Vagina (tissue), 2 donors: ENCODE data around the gene PLEKHD1.

Experiments used
- POLR2A ChIP-seq, 2 donors: fragments of 450-650 bp; IDR thresholded peaks; one replicate each; pipeline ENCODE4 v1.6.1; 2017; ENCODE audit warnings: antibody characterized with exemption in 2 of 2, mild to moderate bottlenecking in 2 of 2, moderate library complexity in 2 of 2
- POLR2AphosphoS5 ChIP-seq, 2 donors: sonication (generic); formaldehyde crosslinking; IDR thresholded peaks; one replicate each; pipeline ENCODE4 v1.9.0; 2017; ENCODE audit warnings: antibody characterized with exemption in 2 of 2, mild to moderate bottlenecking in 2 of 2, low read depth in 1 of 2; ENCODE audit not compliant: insufficient read depth in 1 of 2
- TF ChIP-seq, protein P1 (sequence below), 3 experiments: fragments of 450-650 bp in 2 of 3; fragments of 200-600 bp in 1 of 3; sonication (generic) in 1 of 3; IDR thresholded peaks; one replicate each; pipeline ENCODE4 v1.5.1; 2017 to 2019; ENCODE audit warnings: antibody characterized with exemption in 3 of 3, mild to moderate bottlenecking in 2 of 3, moderate library complexity in 2 of 3

GRCh38 chr14:69574954-69575295 lies 90.4 kb downstream of the PLEKHD1 start:
- TF ChIP-seq, protein P1, sequence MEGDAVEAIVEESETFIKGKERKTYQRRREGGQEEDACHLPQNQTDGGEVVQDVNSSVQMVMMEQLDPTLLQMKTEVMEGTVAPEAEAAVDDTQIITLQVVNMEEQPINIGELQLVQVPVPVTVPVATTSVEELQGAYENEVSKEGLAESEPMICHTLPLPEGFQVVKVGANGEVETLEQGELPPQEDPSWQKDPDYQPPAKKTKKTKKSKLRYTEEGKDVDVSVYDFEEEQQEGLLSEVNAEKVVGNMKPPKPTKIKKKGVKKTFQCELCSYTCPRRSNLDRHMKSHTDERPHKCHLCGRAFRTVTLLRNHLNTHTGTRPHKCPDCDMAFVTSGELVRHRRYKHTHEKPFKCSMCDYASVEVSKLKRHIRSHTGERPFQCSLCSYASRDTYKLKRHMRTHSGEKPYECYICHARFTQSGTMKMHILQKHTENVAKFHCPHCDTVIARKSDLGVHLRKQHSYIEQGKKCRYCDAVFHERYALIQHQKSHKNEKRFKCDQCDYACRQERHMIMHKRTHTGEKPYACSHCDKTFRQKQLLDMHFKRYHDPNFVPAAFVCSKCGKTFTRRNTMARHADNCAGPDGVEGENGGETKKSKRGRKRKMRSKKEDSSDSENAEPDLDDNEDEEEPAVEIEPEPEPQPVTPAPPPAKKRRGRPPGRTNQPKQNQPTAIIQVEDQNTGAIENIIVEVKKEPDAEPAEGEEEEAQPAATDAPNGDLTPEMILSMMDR (IDR thresholded peaks at IDR 0.05): peak in 1 of 3 experiments; percentile 11
- TF ChIP-seq POLR2A (IDR thresholded peaks at IDR 0.05) (no peak), POLR2AphosphoS5 (IDR thresholded peaks at IDR 0.05; ENCODE audit: insufficient read depth in 1 of 2, low read depth in 1 of 2) (peak in 1 of 2 donors; percentile 4)
